LNCAP (cell line): Measurements from ENCODE around the gene ZSWIM1.

Source experiments
- TF ChIP-seq, protein P1 (sequence below): fragments of 450-650 bp; IDR thresholded peaks from 2 replicates; pipeline ENCODE4 v1.5.1; 2017; ENCODE audit warnings: mild to moderate bottlenecking

Gene ZSWIM1

DNA sequence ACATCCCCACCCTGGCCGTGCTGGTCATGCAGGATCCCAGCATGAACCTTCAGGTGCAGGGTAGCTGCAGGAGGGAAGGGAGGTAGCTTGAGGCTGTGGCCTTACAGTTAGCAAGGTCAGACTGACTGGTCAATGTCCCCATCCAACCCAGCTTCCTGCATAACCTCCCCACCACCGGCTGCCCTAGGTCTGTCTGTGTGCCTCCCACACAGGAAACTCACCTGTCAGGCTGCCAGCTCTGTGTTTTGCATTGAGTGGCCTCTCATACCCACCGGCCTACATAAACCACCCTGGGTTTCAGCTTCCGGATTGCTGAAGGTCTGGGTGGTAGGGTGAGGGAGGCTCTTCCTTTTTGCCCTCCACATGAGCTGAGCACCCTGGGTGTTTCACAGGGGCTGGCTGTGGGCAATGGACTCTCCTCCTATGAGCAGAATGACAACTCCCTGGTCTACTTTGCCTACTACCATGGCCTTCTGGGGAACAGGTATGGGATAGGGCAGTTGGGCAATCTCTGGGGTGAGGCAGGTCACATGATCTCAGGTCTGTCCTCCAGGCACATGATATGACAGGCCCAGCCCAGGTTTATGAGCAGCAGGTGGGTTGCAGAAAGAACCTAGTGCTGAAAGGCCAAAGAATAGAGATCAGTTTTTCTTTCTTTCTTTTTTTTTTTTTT, 11.9 kb downstream of the ZSWIM1 start:
- TF ChIP-seq, protein P1, sequence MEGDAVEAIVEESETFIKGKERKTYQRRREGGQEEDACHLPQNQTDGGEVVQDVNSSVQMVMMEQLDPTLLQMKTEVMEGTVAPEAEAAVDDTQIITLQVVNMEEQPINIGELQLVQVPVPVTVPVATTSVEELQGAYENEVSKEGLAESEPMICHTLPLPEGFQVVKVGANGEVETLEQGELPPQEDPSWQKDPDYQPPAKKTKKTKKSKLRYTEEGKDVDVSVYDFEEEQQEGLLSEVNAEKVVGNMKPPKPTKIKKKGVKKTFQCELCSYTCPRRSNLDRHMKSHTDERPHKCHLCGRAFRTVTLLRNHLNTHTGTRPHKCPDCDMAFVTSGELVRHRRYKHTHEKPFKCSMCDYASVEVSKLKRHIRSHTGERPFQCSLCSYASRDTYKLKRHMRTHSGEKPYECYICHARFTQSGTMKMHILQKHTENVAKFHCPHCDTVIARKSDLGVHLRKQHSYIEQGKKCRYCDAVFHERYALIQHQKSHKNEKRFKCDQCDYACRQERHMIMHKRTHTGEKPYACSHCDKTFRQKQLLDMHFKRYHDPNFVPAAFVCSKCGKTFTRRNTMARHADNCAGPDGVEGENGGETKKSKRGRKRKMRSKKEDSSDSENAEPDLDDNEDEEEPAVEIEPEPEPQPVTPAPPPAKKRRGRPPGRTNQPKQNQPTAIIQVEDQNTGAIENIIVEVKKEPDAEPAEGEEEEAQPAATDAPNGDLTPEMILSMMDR: no peak

DNA sequence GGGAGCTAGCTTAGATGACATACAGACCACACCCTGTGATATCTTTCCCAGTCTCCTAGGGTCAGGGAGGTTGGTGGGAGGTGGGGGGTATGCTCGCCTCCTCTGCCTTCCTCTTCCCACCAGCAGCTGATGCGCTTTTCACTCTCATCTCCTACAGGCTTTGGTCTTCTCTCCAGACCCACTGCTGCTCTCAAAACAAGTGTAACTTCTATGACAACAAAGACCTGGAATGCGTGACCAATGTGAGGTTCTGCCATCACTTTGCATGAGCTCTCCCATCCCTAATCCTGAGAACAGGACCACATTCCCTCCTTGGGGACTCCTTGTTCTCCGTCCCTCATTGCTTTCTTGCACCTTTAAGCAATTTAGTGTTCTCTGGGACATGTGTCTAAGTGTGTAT, 12.8 kb downstream of the ZSWIM1 start:
- TF ChIP-seq, protein P1: no peak

DNA sequence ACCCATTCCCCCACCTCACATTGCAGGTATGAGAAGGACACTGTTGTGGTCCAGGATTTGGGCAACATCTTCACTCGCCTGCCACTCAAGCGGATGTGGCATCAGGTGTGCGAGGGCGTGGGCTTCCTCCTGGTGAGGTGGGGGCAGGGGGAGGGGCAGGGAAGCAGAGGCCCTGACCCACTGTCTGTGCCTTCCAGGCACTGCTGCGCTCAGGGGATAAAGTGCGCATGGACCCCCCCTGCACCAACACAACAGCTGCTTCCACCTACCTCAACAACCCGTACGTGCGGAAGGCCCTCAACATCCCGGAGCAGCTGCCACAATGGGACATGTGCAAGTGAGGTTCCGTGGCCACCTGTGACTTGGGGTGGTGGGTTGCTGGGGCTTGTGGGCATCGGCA, 13.8 kb downstream of the ZSWIM1 start:
- TF ChIP-seq, protein P1: no peak

DNA sequence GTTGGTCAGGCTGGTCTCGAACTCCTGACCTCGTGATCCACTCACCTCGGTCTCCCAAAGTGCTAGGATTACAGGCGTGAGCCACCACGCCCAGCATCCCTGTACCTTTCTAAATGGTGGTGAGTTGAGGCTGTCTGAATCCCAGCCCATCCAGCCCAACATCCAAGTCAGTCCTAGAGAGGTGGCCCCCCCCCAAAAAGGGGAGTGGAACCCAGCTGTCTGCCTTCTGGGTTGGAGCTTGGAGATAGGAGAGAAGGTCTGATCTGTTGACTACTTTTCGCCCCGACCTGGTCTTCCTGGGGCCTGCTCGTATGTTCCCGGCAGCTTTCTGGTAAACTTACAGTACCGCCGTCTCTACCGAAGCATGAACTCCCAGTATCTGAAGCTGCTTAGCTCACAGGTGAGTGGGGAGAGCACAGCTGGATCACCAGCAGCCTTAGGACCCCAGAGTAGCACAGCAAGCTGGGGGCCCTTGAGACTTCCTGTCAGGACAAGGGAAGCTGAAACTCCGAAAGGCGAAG, 15.7 kb downstream of the ZSWIM1 start:
- TF ChIP-seq, protein P1: no peak

DNA sequence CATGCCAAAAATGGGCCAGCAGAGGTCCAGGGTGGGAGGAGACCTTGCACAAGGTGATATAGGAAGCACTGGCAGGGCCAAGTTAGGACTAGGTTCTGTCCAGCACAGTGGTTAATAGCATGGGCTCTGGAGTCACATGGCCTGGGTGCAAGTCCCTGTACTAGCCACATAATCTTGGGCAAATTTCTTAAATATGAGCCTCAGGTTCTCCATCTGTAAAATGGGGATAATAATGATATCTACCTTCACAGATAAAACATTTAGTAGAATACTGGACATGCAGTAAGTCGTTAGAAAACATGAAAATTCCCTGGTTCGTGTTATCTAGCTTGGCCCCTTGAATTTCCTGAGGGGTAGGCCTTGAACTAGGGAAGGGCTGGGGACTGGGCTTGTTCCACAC, 16.3 kb downstream of the ZSWIM1 start:
- TF ChIP-seq, protein P1: no peak

DNA sequence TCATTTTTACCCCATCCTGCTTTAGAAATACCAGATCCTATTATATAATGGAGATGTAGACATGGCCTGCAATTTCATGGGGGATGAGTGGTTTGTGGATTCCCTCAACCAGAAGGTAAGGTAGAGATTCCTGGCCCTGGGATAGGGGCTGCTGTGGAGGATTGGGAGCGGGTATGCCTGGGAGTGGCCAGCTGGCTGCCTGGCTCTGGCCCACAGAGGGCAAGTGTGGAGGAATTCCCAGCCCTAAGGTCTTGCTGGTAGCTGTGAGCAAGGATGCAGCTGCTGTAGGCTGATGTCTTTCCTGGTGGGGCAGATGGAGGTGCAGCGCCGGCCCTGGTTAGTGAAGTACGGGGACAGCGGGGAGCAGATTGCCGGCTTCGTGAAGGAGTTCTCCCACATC, 16.7 kb downstream of the ZSWIM1 start:
- TF ChIP-seq, protein P1: no peak

DNA sequence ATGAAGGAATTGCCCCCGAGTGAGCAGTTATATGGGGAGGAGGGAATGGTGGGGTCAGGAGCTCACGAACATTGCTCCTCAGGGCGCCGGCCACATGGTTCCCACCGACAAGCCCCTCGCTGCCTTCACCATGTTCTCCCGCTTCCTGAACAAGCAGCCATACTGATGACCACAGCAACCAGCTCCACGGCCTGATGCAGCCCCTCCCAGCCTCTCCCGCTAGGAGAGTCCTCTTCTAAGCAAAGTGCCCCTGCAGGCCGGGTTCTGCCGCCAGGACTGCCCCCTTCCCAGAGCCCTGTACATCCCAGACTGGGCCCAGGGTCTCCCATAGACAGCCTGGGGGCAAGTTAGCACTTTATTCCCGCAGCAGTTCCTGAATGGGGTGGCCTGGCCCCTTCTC, 17.3 kb downstream of the ZSWIM1 start:
- TF ChIP-seq, protein P1: no peak
